ENCODE measurements around the gene IFRD2. TPM values are rescaled to one million over a fixed set of nuclear protein-coding genes. Genes with fewer than 3 reads are reported as not detected.

IFRD2 gene
- total and polyA plus RNA-seq, 2 of the 13 experiments (the other 11 are each of a cell fraction or from before 2014, with no cell fraction given), result 32.8 to 96.1 TPM

DNA sequence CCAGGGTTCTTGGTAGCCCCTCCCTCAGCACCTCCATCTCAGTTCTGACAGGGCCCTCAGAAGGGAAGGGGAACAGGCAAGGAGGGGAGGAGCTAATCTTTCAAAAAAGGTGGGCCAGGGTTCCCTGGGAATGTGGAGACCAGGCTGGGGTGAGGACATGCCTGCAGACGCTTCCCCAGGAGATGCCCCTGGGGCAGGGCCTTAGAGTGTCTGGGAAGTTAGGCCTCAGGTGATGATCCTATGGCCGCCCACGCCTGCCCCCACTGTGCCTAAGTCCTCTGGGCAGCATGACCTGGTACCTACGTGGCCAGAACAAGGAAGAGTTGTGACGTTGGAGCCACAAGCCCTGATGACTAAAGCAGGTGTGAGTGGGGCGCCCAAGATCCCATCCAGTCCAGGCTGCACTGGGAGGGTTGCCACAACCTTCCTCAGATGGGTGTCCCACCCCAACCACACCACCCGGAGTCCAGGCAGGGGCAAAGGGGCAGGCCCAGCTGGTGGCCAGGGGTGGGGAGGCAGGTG is 27.2 kb downstream of the IFRD2 start (continued):
- no peak for TF ChIP-seq ZNF354B (CRISPR knock-in tag; IDR thresholded peaks at IDR 0.05)
- no peak for TF ChIP-seq HOXD1 (CRISPR knock-in tag; IDR thresholded peaks at IDR 0.05)
- no peak for TF ChIP-seq ZSCAN12 (CRISPR knock-in tag; IDR thresholded peaks at IDR 0.05)
- TF ChIP-seq, protein P1, sequence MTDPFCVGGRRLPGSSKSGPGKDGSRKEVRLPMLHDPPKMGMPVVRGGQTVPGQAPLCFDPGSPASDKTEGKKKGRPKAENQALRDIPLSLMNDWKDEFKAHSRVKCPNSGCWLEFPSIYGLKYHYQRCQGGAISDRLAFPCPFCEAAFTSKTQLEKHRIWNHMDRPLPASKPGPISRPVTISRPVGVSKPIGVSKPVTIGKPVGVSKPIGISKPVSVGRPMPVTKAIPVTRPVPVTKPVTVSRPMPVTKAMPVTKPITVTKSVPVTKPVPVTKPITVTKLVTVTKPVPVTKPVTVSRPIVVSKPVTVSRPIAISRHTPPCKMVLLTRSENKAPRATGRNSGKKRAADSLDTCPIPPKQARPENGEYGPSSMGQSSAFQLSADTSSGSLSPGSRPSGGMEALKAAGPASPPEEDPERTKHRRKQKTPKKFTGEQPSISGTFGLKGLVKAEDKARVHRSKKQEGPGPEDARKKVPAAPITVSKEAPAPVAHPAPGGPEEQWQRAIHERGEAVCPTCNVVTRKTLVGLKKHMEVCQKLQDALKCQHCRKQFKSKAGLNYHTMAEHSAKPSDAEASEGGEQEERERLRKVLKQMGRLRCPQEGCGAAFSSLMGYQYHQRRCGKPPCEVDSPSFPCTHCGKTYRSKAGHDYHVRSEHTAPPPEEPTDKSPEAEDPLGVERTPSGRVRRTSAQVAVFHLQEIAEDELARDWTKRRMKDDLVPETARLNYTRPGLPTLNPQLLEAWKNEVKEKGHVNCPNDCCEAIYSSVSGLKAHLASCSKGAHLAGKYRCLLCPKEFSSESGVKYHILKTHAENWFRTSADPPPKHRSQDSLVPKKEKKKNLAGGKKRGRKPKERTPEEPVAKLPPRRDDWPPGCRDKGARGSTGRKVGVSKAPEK (CRISPR knock-in tag; IDR thresholded peaks at IDR 0.05; ENCODE audit: borderline replicate concordance), result no peak
- no peak for TF ChIP-seq ZUFSP (CRISPR knock-in tag; IDR thresholded peaks at IDR 0.05; ENCODE audit: borderline replicate concordance)
- TF ChIP-seq SNAPC4 (CRISPR knock-in tag; IDR thresholded peaks at IDR 0.05), result no peak
- TF ChIP-seq SNAI1 (CRISPR knock-in tag; IDR thresholded peaks at IDR 0.05; ENCODE audit: borderline replicate concordance), result 0 out of 2 replicates have a peak, but pooled peaks have one; percentile 12
- TF ChIP-seq ZNF431 (CRISPR knock-in tag; IDR thresholded peaks at IDR 0.05; ENCODE audit: borderline replicate concordance, low read depth), result no peak
- no peak for TF ChIP-seq AHR (CRISPR knock-in tag; IDR thresholded peaks at IDR 0.05)
- TF ChIP-seq ZNF367 (CRISPR knock-in tag; IDR thresholded peaks at IDR 0.05; ENCODE audit: borderline replicate concordance), result 0 out of 2 replicates have a peak, but pooled peaks have one; percentile 40
- no peak for TF ChIP-seq ZNF33A (CRISPR knock-in tag; IDR thresholded peaks at IDR 0.05; ENCODE audit: borderline replicate concordance)
- TF ChIP-seq, protein P2, sequence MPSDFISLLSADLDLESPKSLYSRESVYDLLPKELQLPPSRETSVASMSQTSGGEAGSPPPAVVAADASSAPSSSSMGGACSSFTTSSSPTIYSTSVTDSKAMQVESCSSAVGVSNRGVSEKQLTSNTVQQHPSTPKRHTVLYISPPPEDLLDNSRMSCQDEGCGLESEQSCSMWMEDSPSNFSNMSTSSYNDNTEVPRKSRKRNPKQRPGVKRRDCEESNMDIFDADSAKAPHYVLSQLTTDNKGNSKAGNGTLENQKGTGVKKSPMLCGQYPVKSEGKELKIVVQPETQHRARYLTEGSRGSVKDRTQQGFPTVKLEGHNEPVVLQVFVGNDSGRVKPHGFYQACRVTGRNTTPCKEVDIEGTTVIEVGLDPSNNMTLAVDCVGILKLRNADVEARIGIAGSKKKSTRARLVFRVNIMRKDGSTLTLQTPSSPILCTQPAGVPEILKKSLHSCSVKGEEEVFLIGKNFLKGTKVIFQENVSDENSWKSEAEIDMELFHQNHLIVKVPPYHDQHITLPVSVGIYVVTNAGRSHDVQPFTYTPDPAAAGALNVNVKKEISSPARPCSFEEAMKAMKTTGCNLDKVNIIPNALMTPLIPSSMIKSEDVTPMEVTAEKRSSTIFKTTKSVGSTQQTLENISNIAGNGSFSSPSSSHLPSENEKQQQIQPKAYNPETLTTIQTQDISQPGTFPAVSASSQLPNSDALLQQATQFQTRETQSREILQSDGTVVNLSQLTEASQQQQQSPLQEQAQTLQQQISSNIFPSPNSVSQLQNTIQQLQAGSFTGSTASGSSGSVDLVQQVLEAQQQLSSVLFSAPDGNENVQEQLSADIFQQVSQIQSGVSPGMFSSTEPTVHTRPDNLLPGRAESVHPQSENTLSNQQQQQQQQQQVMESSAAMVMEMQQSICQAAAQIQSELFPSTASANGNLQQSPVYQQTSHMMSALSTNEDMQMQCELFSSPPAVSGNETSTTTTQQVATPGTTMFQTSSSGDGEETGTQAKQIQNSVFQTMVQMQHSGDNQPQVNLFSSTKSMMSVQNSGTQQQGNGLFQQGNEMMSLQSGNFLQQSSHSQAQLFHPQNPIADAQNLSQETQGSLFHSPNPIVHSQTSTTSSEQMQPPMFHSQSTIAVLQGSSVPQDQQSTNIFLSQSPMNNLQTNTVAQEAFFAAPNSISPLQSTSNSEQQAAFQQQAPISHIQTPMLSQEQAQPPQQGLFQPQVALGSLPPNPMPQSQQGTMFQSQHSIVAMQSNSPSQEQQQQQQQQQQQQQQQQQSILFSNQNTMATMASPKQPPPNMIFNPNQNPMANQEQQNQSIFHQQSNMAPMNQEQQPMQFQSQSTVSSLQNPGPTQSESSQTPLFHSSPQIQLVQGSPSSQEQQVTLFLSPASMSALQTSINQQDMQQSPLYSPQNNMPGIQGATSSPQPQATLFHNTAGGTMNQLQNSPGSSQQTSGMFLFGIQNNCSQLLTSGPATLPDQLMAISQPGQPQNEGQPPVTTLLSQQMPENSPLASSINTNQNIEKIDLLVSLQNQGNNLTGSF (CRISPR knock-in tag; IDR thresholded peaks at IDR 0.05), result no peak

Measured in HepG2 (cell line).